ENCODE measurements around the gene UQCRHL.

DNA sequence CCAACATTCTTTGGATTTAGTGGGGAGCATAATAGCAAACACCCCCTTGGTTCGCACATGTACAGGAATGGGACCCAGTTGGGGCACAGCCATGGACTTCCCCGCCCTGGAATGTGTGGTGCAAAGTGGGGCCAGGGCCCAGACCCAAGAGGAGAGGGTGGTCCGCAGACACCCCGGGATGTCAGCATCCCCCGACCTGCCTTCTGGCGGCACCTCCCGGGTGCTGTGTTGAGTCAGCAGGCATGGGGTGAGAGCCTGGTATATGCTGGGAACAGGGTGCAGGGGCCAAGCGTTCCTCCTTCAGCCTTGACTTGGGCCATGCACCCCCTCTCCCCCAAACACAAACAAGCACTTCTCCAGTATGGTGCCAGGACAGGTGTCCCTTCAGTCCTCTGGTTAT lies 21.8 kb downstream of the UQCRHL start:
- TF ChIP-seq, protein P1, sequence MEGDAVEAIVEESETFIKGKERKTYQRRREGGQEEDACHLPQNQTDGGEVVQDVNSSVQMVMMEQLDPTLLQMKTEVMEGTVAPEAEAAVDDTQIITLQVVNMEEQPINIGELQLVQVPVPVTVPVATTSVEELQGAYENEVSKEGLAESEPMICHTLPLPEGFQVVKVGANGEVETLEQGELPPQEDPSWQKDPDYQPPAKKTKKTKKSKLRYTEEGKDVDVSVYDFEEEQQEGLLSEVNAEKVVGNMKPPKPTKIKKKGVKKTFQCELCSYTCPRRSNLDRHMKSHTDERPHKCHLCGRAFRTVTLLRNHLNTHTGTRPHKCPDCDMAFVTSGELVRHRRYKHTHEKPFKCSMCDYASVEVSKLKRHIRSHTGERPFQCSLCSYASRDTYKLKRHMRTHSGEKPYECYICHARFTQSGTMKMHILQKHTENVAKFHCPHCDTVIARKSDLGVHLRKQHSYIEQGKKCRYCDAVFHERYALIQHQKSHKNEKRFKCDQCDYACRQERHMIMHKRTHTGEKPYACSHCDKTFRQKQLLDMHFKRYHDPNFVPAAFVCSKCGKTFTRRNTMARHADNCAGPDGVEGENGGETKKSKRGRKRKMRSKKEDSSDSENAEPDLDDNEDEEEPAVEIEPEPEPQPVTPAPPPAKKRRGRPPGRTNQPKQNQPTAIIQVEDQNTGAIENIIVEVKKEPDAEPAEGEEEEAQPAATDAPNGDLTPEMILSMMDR (IDR thresholded peaks at IDR 0.05), result no peak
- TF ChIP-seq SIN3A (IDR thresholded peaks at IDR 0.05; ENCODE audit: borderline replicate concordance, insufficient read depth, low read depth, low read length), result no peak

All from Panc1 (cell line).